Liver (tissue), 9 donors: ENCODE measurements around the gene PELO. TPM values are rescaled to one million over a fixed set of nuclear protein-coding genes. Genes with fewer than 3 reads are reported as not detected.

Experiments
- DNase-seq: peaks from one replicate; pipeline ENCODE4 v3.0.0-alpha.2; 2017; ENCODE audit warnings: low spot score
- H3K27ac ChIP-seq, 2 donors: one replicate each; pipeline ENCODE4 v1.7.0; 2013; ENCODE audit warnings: inconsistent platforms in 2 of 2, low read length in 2 of 2, control low read depth in 1 of 2, low read depth in 1 of 2, mild to moderate bottlenecking in 1 of 2
- H3K27me3 ChIP-seq, 4 donors: one replicate each; pipeline versions ENCODE4 v1.6.1 to v1.7.0; 2013; ENCODE audit warnings: low read length in 3 of 4, inconsistent platforms in 1 of 4, mild to moderate bottlenecking in 1 of 4, moderate library complexity in 1 of 4; ENCODE audit not compliant: control insufficient read depth in 4 of 4, insufficient read depth in 4 of 4
- H3K36me3 ChIP-seq, 4 donors: one replicate each; pipeline versions ENCODE4 v1.6.1 to v1.7.0; 2013; ENCODE audit warnings: low read length in 3 of 4, mild to moderate bottlenecking in 3 of 4, low read depth in 1 of 4, moderate library complexity in 1 of 4; ENCODE audit not compliant: control insufficient read depth in 4 of 4, insufficient read depth in 3 of 4
- H3K4me1 ChIP-seq, 4 donors: one replicate each; pipeline versions ENCODE4 v1.6.1 to v1.7.0; 2013; ENCODE audit warnings: low read length in 3 of 4, mild to moderate bottlenecking in 3 of 4, moderate library complexity in 1 of 4; ENCODE audit not compliant: control insufficient read depth in 4 of 4, insufficient read depth in 4 of 4
- H3K4me3 ChIP-seq, 3 donors: one replicate each; pipeline versions ENCODE4 v1.6.1 to v1.7.0; 2013; ENCODE audit warnings: low read length in 3 of 3, control low read depth in 1 of 3, low read depth in 1 of 3, mild to moderate bottlenecking in 1 of 3
- H3K9ac ChIP-seq, 2 donors: one replicate each; pipeline ENCODE4 v1.7.0; 2013; ENCODE audit warnings: low read length in 2 of 2, mild to moderate bottlenecking in 2 of 2, moderate library complexity in 2 of 2, control low read depth in 1 of 2, low read depth in 1 of 2
- H3K9me3 ChIP-seq, 4 donors: one replicate each; pipeline versions ENCODE4 v1.6.1 to v1.7.0; 2013; ENCODE audit warnings: low read length in 3 of 4; ENCODE audit not compliant: control insufficient read depth in 4 of 4
- GABPA ChIP-seq, 2 donors: IDR thresholded peaks in 1 of 2; conservative IDR thresholded peaks in 1 of 2; 2 replicates each; pipeline ENCODE4 v1.6.1; 2016; ENCODE audit warnings: antibody characterized with exemption in 2 of 2, mild to moderate bottlenecking in 1 of 2, moderate library complexity in 1 of 2
- HNF4A ChIP-seq, 2 donors: conservative IDR thresholded peaks; 2 replicates each; pipeline ENCODE4 v1.6.1; 2016; ENCODE audit warnings: antibody characterized with exemption in 2 of 2, mild to moderate bottlenecking in 2 of 2
- HNF4G ChIP-seq: IDR thresholded peaks from 2 replicates; pipeline ENCODE4 v1.6.1; 2016; ENCODE audit warnings: antibody characterized with exemption
- JUND ChIP-seq, 2 donors: IDR thresholded peaks; 2 replicates each; pipeline ENCODE4 v1.6.1; 2016; ENCODE audit warnings: antibody characterized with exemption in 2 of 2
- RAD21 ChIP-seq, 2 donors: IDR thresholded peaks; 2 replicates each; pipeline ENCODE4 v1.6.1; 2016; ENCODE audit warnings: antibody characterized with exemption in 2 of 2, mild to moderate bottlenecking in 2 of 2
- RXRA ChIP-seq, 2 donors: IDR thresholded peaks; 2 replicates each; pipeline ENCODE4 v1.6.1; 2017 to 2018; ENCODE audit warnings: antibody characterized with exemption in 2 of 2, mild to moderate bottlenecking in 1 of 2
- SP1 ChIP-seq: IDR thresholded peaks from 2 replicates; pipeline ENCODE4 v1.6.1; 2018; ENCODE audit warnings: antibody characterized with exemption, mild to moderate bottlenecking
- TAF1 ChIP-seq: conservative IDR thresholded peaks from 2 replicates; pipeline ENCODE4 v1.6.1; 2016; ENCODE audit warnings: antibody characterized with exemption, mild to moderate bottlenecking
- YY1 ChIP-seq: IDR thresholded peaks from 2 replicates; pipeline ENCODE4 v1.6.1; 2016; ENCODE audit warnings: antibody characterized with exemption, mild to moderate bottlenecking
- WGBS: extraction: QIAGEN DNeasy Blood & Tissue Kit; methylation state at CpG from one replicate; pipeline ENCODE4 v1.1.7; 2013; 5-methylcytosine and 5-hydroxymethylcytosine counted together
- polyA plus RNA-seq, 2 donors: library from polyadenylated mRNA; stranded (reverse) in 1 of 2; unstranded in 1 of 2; fragments of 200-250 nt in 1 of 2; fragments of >200 nt in 1 of 2; fragmentation: Nextera tagmentation in 1 of 2; extraction: Ambion mirVana in 1 of 2; gene quantifications; one replicate each; pipeline versions ENCODE4 v1.2.1 to v1.2.3, GENCODE V29; 2013 to 2015
- total RNA-seq, 2 donors: library from RNA; depleted of rRNA; stranded (reverse); fragments of >200 nt; gene quantifications; one replicate each; pipeline ENCODE4 v1.2.3, GENCODE V29; 2014
- TF ChIP-seq, protein P1 (sequence below): fragments of 150-350 bp; IDR thresholded peaks from 2 replicates; pipeline ENCODE4 v1.5.1; 2017; ENCODE audit warnings: improper control_type of control experiment, low read depth, low read length; ENCODE audit not compliant: missing input control
- TF ChIP-seq, protein P2 (sequence below): IDR thresholded peaks from 2 replicates; pipeline ENCODE4 v1.6.1; 2016; ENCODE audit warnings: antibody characterized with exemption
- TF ChIP-seq, protein P3 (sequence below): IDR thresholded peaks from 2 replicates; pipeline ENCODE4 v1.6.1; 2016; ENCODE audit warnings: antibody characterized with exemption, mild to moderate bottlenecking
- TF ChIP-seq, protein P4 (sequence below): IDR thresholded peaks from 2 replicates; pipeline ENCODE4 v1.6.1; 2016; ENCODE audit warnings: antibody characterized with exemption
- TF ChIP-seq, protein P5 (sequence below): IDR thresholded peaks from 2 replicates; pipeline ENCODE4 v1.6.1; 2016; ENCODE audit warnings: antibody characterized with exemption
- donor health status: healthy.
- donor health status: healthy.
- donor health status: healthy.
- donor health status: healthy.
- donor health status: healthy.

Gene PELO
- total and polyA plus RNA-seq, 4 donors = 10.1 to 24.6 (median 16.5) TPM

DNA sequence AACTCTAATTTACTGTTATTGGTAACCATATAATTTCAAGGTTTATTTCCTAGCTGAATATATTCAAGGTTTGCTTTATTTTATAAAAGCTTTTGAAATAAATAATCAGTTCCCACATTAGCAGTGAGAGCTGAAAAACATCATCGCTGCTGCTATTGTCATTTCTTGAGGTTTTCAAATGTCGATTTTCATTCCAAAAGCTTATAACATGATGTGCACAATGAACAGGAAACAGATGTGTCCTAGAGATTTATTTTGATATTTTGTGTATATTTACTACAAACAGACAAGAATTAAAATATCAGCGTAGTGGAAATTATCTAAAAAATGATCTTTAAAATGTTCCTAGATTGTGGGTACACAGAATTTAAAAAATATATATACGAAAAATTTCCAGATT, 10.5 kb upstream of the PELO start (continued):
- TF ChIP-seq, protein P1, sequence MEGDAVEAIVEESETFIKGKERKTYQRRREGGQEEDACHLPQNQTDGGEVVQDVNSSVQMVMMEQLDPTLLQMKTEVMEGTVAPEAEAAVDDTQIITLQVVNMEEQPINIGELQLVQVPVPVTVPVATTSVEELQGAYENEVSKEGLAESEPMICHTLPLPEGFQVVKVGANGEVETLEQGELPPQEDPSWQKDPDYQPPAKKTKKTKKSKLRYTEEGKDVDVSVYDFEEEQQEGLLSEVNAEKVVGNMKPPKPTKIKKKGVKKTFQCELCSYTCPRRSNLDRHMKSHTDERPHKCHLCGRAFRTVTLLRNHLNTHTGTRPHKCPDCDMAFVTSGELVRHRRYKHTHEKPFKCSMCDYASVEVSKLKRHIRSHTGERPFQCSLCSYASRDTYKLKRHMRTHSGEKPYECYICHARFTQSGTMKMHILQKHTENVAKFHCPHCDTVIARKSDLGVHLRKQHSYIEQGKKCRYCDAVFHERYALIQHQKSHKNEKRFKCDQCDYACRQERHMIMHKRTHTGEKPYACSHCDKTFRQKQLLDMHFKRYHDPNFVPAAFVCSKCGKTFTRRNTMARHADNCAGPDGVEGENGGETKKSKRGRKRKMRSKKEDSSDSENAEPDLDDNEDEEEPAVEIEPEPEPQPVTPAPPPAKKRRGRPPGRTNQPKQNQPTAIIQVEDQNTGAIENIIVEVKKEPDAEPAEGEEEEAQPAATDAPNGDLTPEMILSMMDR = no peak

DNA sequence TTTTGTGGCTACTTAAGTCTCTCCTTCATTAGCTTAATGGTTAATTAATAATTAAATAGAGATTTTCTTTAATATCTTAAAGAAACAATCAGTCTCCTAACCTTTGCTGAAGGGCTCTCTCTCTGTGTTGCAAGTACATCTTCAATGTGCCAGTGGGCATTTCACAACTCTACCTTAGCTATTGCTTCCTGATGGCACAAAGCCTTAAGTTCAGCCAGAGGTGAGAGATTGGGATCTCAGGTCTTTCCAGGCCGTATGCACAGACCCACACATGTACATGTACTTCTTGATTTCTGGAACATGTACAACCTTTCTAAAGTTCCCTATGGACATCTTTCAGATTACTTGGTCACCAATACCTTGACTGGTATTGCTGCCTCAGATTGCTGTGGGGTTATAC, 8.9 kb upstream of the PELO start:
- DNase-seq = no peak
- WGBS = 60% methylated on average over 1 of the region's 1 CpG
- Histone ChIP-seq H3K36me3 (no peaks in the 10 kb centered on the region), H3K27ac (no peak overlapping the region), H3K4me1 (peaks cover 0 to 6% (median 3%) of the 10 kb centered on the region in 4 donors), H3K9me3 (no peaks in the 10 kb centered on the region), H3K27me3 (no peaks in the 10 kb centered on the region), H3K9ac (no peak overlapping the region), H3K4me3 (no peak overlapping the region)
- no peak for TF ChIP-seq GABPA (IDR thresholded peaks at IDR 0.05 in 1 of 2, conservative IDR thresholded peaks at IDR 0.05 in 1 of 2)
- TF ChIP-seq SP1 = no peak
- peak in 1 of 2 donors; percentile 70 for TF ChIP-seq RXRA (IDR thresholded peaks at IDR 0.05)

DNA sequence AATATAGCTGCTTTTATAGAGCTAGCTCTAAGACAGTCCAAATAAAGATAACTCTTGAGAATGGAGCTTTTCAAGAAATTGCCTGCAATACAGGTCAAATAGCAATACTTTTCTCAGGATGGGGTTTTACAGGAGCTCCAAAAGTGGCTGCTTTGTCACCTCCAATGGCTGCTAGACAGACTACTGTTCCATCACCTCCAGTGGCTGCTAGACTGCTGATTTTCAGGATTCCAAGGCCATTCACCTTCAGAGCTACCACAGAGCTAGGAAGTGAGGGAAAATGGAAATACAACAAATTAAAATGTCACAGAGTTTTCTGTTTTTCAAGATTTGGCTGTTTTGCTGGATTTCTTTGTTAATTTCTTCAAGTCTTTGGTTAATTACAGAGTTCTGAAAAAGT, 8.5 kb upstream of the PELO start:
- no peak overlapping the region for H3K9ac ChIP-seq
- no peaks in the 10 kb centered on the region for H3K36me3 ChIP-seq
- TF ChIP-seq HNF4A (conservative IDR thresholded peaks at IDR 0.05) = no peak
- TF ChIP-seq JUND (IDR thresholded peaks at IDR 0.05) = no peak
- no peak for TF ChIP-seq HNF4G
- TF ChIP-seq YY1 = no peak
- TF ChIP-seq, protein P1 = no peak
- TF ChIP-seq, protein P2, sequence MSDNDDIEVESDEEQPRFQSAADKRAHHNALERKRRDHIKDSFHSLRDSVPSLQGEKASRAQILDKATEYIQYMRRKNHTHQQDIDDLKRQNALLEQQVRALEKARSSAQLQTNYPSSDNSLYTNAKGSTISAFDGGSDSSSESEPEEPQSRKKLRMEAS = no peak
- no peak overlapping the region for H3K4me3 ChIP-seq
- H3K4me1 ChIP-seq = peaks cover 0 to 2% (median under 1%) of the 10 kb centered on the region in 4 donors
- no peak for DNase-seq
- H3K9me3 ChIP-seq = no peaks in the 10 kb centered on the region
- H3K27me3 ChIP-seq = no peaks in the 10 kb centered on the region
- no peak overlapping the region for H3K27ac ChIP-seq

DNA sequence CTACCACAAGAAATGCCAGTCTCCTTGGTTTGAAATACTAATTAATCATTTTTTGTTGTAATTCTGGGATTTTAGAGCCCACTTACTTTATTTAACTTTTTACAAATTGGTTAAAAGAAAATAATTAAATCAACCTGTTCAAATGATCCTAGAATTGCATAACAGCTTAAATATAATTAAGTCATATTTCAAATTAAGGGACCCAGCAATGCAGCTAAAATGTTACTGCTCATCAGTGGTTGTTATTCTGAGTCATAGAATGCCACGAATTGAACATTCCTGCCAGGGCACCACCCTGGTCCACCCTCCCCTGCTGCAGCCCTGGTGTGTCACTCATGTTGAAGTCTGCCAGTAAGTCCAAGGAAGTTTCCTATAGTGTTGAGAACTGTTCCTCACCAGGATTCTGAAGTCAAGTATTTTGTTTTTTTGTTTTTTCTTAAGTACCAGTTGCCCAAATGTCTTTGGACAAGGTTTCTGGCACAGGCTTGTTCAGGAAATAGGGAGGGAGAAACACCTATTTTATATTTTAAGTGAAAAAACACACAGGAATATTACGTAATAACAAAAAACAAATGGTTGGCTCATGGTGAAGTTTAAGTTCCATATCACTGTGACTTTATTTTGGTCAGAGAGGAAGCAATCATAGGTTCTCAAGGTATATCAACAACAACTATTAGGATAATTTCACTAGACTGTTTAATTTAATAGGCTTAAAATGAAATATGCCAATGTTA, 4.3 kb upstream of the PELO start:
- Histone ChIP-seq H3K27me3 (no peaks in the 10 kb centered on the region), H3K9ac (no peak overlapping the region), H3K9me3 (no peaks in the 10 kb centered on the region), H3K4me1 (peaks cover 0 to 15% (median 10%) of the 10 kb centered on the region in 4 donors), H3K27ac (no peak overlapping the region), H3K36me3 (no peaks in the 10 kb centered on the region), H3K4me3 (no peak overlapping the region)
- 81% methylated on average over 2 of the region's 2 CpGs for WGBS
- DNase-seq = no peak
- TF ChIP-seq, protein P3, sequence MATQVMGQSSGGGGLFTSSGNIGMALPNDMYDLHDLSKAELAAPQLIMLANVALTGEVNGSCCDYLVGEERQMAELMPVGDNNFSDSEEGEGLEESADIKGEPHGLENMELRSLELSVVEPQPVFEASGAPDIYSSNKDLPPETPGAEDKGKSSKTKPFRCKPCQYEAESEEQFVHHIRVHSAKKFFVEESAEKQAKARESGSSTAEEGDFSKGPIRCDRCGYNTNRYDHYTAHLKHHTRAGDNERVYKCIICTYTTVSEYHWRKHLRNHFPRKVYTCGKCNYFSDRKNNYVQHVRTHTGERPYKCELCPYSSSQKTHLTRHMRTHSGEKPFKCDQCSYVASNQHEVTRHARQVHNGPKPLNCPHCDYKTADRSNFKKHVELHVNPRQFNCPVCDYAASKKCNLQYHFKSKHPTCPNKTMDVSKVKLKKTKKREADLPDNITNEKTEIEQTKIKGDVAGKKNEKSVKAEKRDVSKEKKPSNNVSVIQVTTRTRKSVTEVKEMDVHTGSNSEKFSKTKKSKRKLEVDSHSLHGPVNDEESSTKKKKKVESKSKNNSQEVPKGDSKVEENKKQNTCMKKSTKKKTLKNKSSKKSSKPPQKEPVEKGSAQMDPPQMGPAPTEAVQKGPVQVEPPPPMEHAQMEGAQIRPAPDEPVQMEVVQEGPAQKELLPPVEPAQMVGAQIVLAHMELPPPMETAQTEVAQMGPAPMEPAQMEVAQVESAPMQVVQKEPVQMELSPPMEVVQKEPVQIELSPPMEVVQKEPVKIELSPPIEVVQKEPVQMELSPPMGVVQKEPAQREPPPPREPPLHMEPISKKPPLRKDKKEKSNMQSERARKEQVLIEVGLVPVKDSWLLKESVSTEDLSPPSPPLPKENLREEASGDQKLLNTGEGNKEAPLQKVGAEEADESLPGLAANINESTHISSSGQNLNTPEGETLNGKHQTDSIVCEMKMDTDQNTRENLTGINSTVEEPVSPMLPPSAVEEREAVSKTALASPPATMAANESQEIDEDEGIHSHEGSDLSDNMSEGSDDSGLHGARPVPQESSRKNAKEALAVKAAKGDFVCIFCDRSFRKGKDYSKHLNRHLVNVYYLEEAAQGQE = no peak
- TF ChIP-seq YY1 (no peak), RAD21 (IDR thresholded peaks at IDR 0.05) (no peak), JUND (IDR thresholded peaks at IDR 0.05) (no peak), SP1 (no peak), HNF4G (no peak), TAF1 (no peak), HNF4A (conservative IDR thresholded peaks at IDR 0.05) (no peak)
- TF ChIP-seq, protein P4, sequence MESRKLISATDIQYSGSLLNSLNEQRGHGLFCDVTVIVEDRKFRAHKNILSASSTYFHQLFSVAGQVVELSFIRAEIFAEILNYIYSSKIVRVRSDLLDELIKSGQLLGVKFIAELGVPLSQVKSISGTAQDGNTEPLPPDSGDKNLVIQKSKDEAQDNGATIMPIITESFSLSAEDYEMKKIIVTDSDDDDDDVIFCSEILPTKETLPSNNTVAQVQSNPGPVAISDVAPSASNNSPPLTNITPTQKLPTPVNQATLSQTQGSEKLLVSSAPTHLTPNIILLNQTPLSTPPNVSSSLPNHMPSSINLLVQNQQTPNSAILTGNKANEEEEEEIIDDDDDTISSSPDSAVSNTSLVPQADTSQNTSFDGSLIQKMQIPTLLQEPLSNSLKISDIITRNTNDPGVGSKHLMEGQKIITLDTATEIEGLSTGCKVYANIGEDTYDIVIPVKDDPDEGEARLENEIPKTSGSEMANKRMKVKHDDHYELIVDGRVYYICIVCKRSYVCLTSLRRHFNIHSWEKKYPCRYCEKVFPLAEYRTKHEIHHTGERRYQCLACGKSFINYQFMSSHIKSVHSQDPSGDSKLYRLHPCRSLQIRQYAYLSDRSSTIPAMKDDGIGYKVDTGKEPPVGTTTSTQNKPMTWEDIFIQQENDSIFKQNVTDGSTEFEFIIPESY = no peak
- TF ChIP-seq, protein P5, sequence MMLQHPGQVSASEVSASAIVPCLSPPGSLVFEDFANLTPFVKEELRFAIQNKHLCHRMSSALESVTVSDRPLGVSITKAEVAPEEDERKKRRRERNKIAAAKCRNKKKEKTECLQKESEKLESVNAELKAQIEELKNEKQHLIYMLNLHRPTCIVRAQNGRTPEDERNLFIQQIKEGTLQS = no peak
